Measurements from ENCODE around the gene PLA2G4D.

PLA2G4D gene, protein sequence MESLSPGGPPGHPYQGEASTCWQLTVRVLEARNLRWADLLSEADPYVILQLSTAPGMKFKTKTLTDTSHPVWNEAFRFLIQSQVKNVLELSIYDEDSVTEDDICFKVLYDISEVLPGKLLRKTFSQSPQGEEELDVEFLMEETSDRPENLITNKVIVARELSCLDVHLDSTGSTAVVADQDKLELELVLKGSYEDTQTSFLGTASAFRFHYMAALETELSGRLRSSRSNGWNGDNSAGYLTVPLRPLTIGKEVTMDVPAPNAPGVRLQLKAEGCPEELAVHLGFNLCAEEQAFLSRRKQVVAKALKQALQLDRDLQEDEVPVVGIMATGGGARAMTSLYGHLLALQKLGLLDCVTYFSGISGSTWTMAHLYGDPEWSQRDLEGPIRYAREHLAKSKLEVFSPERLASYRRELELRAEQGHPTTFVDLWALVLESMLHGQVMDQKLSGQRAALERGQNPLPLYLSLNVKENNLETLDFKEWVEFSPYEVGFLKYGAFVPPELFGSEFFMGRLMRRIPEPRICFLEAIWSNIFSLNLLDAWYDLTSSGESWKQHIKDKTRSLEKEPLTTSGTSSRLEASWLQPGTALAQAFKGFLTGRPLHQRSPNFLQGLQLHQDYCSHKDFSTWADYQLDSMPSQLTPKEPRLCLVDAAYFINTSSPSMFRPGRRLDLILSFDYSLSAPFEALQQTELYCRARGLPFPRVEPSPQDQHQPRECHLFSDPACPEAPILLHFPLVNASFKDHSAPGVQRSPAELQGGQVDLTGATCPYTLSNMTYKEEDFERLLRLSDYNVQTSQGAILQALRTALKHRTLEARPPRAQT

DNA sequence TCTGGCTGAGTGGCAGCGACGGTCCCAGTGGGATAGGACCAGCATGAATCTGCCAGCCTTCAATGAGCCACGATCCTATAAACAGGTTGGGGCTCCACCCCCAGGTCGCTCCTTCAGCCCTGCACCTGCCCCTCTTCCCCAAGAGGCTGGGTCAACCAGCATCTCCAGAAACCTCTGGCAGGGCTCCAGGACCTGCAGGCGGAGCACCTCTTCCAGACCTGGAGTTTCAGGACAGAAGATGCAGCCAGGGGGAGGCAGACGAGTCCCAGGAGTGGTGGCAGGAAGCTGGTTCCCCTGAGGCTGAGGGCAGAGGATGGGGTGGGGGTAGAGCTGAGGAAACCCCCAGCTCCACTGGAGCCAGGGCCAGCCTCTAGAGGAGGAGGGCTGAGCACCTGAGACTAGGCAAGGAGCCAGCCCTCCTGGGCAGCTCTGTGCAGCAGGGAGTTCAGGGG lies at the start of gene PLA2G4D:
Gene PLA2G4D (minus strand): TSS at position 51 of the 452 bp plus-strand sequence. CDS start 103 bp downstream, outside the sequence.
- no peak for DNase-seq (ENCODE audit: low read depth in 4 of 4, low spot score in 1 of 4)

DNA sequence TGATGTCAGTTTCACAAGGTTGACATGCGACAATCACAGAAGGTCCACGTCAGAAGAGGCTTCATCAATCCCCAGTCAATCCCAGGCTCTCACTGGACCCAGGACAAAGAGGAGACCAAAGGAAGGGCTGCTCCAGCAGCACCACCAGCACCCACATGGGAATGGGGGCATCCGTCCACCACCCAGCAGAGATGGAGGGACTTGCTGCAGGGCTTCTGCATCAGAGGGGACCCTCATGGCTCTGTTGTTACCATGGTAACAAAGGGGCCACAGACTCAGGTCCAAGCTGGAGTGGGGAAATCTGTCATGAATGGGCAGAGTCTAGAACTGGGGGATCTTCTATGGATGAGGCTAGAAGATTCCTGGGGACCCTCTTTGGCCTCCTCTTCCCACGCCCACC lies 49.0 kb upstream of the PLA2G4D start:
- DNase-seq (ENCODE audit: low read depth in 4 of 4, low spot score in 1 of 4) = no peak

DNA sequence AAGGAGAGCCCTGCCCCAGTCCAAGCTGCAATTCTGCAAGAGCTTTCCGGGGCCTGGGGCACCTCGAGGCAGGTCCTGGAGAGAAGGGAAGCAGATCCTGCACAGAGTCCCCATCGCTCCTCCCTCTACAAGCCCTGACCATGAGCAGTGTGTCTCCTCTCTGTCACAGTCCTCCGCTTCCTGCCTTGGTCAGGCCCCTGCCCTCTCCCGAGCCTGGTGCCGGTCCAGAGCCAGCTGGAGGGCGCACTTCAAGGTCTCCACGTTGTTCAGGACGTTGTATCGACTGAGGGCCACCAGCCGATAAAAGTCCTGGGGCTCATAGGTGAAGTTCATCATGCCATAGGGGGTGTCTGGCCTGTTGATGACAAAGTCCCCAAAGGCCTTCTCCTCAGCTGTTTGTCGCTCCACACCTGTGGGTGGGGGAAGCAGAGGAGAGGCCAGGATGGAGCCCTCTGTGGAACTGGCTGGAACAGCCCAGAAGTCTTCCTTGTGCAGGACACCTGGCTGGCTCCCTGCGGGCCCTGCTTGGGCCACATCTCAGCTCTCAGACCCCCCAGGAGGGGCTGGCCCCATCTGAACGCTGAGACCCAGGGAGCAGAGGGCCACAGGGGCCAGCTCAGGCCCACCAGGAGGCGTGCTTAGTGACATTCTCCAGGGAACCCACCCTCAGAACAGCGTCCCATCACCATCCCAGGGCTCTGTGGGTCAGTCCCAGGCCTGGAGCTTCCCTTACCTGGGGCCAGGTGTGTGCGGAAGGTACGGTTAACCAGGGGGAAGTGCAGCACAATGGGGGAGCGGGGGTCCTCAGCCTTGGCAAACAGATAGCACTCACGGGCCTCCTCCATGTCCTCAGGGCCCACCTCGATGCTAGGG lies 47.7 kb upstream of the PLA2G4D start:
- no peak for DNase-seq (ENCODE audit: low read depth in 4 of 4, low spot score in 1 of 4)

DNA sequence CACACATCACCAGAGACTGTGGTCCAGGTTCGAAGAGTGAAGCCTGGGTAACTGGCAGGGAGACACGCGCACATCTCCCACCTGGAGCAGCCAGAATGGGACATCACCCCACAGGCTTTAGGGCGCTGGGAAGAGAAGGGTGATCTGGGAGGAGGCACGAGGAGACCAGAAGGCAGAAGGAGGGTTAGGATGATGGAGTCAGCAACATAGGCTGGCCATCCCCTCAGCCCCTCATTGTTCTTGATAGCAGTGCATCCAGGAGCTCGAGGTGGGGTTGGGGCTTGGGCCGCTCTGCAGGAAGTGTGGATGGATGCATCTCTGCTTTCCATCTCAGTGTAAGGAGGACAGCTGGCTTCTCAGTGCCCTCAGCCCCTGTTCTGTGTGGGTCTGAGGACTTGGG lies 46.9 kb upstream of the PLA2G4D start:
- DNase-seq (ENCODE audit: low read depth in 4 of 4, low spot score in 1 of 4) = no peak

DNA sequence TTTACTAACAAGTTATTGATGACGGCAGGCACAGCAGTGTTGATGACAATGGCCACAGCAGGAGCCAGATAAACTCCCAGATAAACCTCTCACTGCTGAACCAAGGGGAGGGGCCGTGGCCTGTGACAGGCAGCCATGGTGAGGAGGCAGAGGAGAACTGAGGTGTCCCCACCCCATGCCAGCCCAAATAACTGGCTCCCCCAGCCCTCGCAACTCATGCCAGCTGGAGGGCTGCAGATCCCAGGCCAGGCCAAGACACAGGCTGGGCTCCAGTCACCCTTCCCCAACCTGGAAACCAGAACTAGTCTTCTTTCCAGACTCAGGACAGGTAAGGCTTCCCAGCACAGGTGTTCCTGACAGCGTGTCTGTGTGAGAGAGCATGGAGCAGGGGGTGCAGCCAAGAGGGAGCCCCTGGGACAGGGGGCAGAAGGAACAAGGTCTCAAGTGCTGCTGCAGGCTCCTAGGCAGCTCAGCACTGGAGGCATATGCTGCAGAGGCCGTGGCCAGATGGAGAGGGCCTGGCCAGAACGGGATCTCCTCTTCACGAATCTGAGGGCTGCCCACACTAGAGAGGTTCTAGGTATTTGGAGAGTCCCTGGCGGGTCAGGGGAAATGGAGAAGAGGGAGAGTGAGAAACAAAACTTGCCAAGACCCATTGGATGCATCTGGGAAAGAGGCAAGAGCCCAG lies 46.2 kb upstream of the PLA2G4D start:
- no peak for DNase-seq (ENCODE audit: low read depth in 4 of 4, low spot score in 1 of 4)

DNA sequence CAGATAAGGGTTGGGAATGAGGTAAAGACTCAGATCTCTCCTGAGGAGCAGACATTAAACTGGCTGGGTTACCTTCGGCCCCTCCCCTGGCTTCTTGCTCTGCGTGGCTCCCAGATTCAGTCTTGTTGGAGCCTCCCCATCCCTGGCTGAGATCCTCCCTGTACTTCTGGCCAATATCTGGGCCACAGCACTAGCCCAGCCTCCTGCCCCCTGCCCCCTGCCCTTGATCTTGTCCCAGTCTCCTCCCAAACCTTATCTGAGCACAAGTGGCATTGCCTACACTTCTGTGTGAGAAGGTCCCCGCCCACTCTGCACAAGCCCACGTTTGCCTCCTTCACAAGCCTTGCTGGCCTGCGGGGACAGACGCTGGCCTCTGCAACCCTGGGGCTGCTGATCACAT lies 45.2 kb upstream of the PLA2G4D start:
- DNase-seq (ENCODE audit: low read depth in 4 of 4, low spot score in 1 of 4) = no peak

DNA sequence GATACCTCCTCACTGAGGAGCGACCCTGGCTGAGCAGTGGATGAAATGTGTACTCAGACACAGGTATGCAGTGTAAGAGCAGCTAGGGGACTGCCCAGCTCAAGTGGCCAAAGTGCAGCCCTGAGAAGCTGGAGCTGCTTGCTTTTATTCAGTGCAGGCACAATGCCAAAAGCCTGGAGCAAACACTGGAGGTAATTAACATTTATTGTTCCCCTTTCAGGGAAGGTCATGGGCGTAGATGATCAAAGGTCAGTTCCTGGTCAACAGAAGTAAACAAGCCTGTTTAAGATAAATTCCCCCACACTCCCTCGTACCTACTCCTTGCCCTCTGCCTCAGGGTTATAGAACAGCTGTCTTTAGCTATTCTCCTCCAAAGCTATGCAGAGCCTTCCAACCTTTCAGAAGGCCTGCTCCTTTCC lies 44.6 kb upstream of the PLA2G4D start:
- no peak for DNase-seq (ENCODE audit: low read depth in 4 of 4, low spot score in 1 of 4)

DNA sequence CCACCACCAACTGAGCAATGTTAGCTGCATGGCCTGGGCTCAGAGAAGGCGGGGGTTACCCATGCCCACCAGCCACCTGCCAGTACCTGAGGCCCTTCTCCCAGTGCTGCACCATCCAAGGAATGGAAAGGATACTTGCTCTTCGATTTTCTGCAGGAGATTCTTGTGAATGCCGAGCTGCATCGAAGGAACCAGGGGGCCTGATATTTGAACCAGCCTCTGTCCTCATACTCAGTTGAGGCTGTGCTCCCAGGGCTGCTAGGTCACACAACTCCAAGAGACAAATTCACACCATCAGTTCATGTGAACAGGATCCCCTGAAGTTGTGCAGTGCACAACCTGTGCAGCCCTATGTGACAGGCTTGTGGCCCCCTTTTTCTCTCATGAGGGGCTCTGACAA lies 44.0 kb upstream of the PLA2G4D start:
- DNase-seq (ENCODE audit: low read depth in 4 of 4, low spot score in 1 of 4) = no peak

DNA sequence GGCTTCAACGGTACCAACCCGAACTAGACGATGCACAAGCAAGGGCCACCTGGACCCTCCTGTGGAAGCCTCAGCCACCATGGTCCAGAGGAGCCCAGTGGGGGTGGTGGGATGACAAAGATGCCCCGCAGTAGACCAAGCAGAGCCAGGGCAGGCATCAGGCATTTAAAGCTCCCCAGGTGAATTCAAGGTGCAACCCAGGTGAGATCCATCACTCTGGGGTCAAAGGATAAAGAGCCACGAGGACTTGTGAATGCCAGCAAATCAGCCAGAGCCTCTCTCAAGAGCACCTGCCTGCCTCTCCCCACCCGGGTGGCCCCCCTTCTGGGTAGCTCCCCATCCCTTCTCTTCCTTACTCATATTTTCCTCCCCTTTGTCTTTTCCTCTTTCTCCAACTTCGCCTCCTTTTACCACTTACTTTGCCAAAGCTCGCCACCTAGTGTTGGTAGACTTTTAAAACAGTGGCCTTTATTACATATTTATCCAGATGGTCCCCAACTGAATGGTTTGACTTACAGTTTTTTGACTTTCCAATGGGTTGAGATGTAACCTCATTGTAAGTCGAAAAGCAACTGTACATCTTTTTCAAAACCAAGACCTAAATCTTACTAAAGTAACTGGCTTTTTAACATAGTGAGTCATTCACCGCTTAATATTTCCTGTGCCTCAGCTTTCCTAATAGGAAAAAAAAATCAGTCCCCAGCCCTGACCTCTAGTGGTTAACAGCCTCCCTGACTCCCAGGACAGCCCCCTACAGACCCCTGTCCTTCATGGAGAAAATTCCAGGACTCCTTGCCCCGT lies 43.3 kb upstream of the PLA2G4D start:
- DNase-seq (ENCODE audit: low read depth in 4 of 4, low spot score in 1 of 4) = no peak

DNA sequence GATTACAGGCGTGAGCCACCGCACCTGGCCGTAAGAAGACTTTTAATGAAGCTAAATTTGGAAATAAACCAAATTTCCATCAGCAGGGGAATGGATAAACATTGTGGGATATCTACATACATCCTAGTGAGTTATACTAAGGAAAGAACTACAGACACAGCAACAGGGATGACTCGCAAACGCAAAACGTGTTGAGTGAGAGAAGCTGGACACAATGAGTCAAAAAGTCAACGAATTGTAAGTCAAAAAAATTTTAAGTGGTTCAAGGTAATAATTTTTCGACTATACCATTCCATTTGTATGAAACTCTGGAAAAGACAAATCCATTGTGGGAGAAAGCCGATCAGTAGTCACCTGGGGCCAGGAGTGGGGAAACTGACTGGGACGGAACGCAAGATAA lies 42.2 kb upstream of the PLA2G4D start:
- no peak for DNase-seq (ENCODE audit: low read depth in 4 of 4, low spot score in 1 of 4)

DNA sequence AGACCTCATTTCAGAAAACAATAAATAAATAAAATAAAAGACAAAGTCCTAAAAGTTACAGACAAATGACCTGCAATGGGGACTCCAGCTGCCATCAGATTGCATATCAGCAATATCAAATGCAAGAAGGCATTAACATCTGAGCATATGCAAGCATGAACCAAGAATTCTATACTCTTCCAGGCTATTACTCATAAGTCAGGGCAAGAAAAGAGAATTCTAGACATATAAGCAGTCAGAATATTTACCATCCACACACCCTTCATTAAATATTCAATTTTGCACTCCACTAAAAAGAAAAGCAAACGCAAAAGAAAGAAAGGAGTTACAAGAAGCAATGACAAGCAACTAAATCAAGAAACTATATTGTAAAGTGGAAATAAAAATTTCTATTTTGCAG lies 41.0 kb upstream of the PLA2G4D start:
- DNase-seq (ENCODE audit: low read depth in 4 of 4, low spot score in 1 of 4) = no peak

DNA sequence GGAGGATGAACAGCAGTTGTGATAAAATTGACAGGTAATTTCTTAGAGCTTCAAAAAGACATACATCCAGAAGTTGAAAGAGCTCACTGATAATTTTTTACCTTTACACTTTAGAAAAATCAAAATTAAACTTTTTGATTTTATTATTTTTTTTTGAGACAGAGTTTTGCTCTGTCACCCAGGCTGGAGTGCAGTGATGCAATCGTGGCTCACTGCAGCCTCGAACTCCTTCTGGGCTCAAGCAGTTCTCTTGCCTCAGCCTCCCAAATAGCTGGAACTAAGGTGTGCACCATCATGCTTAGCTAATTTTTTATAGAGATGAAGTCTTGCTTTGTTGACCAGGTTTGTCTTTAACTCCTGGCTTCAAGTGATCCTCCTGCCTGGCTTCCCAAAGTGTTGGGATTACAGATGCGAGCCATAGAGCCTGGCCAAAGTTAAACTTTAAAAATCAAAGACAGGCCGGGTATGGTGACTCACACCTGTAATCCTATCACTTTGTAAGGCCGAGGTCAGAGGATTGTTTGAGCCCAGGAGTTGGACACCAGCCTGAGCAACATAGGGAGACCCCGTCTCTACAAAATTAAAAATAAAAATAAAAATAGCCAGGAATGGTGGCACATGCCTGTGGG lies 40.4 kb upstream of the PLA2G4D start:
- DNase-seq (ENCODE audit: low read depth in 4 of 4, low spot score in 1 of 4) = no peak

DNA sequence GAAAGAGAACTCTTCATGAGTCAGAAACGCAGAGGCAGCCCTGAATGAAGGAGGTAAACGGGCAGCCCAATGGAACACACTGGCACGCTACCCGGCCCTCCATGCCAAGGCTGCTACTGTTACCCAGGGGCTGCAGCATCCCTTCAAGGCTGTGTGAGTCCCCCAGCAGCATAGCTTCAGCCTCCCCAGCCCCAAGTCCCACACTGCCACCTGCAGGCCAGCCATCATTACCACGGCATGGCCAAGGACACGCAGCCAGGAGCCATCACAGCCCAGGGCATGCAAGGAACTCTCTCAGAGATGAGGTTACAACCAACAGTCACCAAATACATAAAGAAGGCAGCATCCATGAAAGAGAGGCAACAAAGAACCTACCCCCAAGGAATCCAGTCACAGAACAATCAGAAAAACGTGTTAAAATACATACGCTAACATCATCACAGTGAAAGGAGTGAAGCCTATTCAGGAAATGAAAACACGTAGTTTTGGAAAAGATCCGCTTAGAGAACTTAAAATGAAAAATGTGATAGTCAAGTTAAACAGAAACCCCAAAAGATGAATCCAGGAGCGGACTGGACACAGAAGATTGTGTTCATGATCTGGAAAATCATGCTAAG lies 39.6 kb upstream of the PLA2G4D start:
- DNase-seq (ENCODE audit: low read depth in 4 of 4, low spot score in 1 of 4) = peak in 3 of 4 experiments; percentile 32 to 54 (median 36)

DNA sequence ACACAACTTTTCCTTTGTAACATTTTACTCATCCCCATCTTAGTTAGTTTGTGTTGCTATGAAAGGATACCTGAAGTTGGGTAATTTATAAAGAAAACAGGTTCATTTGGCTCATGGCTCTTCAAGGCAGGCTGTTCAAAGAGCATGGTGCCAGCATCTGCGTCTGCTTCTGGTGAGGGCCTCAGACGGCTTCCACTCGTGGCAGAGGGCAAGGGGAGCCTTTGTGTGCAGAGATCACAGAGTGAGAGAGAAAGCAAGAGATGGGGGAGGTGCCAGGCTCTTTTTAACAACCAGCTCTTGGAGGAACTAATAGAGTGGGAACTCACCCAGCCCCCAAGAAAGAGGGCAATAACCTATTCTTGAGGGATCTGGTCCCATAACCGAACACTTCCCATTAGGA lies 39.0 kb upstream of the PLA2G4D start:
- DNase-seq (ENCODE audit: low read depth in 4 of 4, low spot score in 1 of 4) = no peak

DNA sequence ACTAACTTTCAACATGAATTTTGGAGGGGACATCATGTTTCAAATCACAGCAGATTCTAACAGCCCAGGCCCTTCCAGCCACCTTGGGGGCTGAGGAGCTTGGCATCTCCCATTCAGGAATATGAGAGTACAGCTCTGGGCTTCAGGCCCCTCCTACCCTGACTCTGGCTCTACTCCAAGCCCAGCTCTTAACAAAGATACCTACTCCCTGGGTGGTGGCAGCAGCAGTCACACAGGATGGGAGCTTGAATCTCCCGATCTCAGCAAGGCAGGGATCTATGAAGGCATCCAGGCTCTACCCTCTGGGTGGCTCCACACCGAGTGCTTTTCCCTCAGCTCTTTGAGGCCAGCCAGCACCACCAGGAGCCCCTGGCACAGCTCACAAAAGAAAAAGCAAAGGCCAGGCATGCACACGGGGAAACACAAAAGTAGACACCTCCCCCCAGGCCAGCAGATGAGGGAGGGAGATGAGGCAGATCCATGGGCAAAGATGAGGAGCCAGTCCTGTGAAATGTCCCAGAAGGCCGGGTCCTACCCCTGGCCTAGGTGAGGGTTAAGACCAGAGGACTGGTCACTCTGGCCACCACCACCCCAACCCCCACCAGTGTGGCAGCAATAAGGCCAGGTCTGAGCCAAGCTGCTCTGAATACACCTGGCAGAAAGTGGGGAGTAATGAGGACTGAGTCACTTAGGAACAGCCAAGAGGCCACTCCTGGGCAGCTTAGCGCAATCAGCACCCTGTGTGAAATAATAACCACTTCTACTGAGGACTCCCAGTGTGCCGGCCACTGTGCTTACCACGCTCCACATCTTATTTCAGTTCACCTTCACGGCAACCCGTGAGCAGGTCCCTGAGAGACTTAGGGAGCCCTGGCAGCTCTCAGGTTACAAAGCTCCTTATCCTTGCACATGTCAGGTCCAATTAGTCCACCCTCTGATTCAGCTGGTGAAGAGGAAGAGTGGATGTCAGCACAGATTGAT lies 37.8 kb upstream of the PLA2G4D start:
- DNase-seq (ENCODE audit: low read depth in 4 of 4, low spot score in 1 of 4) = no peak

DNA sequence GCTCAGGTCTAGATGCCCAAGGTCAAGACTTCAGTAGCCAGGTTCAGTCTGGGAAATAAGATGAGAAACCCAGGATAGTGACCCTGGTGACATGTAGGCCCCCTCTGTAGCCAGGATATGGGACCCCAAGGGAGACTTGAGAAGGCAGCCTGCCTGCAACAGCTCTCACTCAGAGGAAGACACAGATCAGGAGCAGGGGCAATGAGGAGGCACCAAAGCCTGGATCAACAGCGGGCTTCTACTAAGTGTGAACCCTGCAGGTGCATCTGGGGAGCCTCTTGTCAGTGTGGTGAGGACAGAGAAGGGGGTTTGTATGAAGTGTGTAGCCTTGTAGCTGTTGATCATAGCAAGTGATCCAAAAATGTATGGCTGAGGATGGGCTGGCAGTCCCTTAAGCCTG lies 36.6 kb upstream of the PLA2G4D start:
- no peak for DNase-seq (ENCODE audit: low read depth in 4 of 4, low spot score in 1 of 4)

DNA sequence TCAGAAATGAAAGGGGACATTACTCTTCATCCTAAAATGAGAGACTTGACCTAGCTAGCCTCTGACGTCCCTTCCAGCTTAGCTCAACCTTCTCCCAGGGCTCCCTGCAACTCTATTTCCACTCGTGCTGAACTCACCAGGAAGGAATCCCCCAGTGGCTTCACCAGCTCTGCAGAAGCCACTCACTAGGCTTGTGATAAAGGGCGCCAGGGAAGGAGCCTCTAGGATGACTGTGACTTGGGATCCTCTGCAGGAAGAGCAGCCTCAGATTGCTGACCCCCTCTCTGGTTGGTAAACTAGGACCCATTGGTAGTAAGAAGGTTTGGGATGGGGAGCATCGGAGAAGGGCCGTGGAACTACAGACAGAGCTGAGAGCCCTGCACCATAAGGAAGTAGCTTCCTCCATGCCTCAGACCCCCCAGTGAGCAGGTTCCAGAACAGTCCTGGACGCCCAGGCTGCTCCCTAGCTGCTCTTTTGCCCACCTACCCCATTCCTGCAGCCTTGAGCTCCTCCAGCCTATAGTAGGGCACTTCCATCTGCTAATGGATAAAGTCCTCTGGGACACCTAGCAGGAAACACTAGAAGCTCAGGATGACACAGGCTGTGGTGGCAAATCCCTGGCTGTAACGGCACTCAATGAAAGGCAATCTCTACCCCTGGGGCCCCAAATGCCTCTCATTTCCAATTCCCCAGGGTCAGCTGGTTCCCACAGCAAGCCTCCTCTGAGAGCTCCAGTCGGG lies 36.1 kb upstream of the PLA2G4D start:
- no peak for DNase-seq (ENCODE audit: low read depth in 4 of 4, low spot score in 1 of 4)

Data from stimulated activated CD4-positive, alpha-beta T cell treated with anti-CD3 and anti-CD28 coated beads, Interleukin-1b, Interleukin-23, amount 100 ng/mL, for 24 hours (primary cell).